ENCODE measurements around the gene HCFC2. TPM values are rescaled to one million over a fixed set of nuclear protein-coding genes. Genes with fewer than 3 reads are reported as not detected.

HCFC2 gene
- total and polyA plus RNA-seq, 10 donors, result 4.3 to 18.6 (median 16.6) TPM

DNA sequence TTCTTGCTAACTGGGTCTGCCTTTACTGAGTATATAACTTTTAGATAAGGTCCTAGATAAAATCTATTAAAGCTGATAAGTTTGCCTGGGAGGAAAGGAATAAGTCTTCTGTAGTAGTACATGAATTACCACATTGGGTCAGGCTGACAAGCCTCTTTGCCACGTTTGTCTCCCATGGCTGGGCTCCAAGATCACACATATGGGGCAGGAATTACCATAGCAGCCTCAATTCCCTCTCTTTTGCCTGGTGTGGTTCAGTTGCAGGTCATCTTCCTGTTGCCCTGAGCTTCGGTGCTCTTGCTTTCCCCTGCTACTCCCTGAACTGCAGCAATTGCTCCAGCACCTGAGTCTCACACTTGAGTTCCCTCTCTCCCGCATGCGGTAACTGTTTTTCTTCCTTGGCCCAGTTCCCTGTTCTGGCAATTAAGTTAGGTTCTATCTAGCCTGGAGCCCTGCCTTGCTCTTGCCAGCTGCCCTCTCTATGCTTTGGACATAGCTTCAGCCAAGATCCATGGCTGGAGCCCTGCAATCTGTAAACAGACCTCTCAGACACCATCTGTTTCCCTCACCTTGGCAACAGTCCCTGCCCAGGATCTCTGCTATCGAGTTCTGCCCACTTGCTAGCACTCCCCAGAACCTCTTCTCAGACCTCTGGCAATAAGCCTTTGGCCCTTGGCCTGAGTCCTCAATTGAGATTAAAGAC lies 8.5 kb upstream of the HCFC2 start:
- Histone ChIP-seq H3K36me3 (no peaks in the 10 kb centered on the region), H3K4me3 (no peak overlapping the region), H3K4me1 (peaks cover 0 to 4% (median 0%) of the 10 kb centered on the region in 6 donors), H3K27ac (no peak overlapping the region), H3K9me3 (peaks cover 0 to 7% (median 0%) of the 10 kb centered on the region in 8 donors), H3K27me3 (replicated peaks in 1 of 7) (peaks cover 0 to 23% (median 9%) of the 10 kb centered on the region in 7 donors)
- intact Hi-C loops (cut with DNase I; ENCODE audit: low total_unique reads), result loop anchor here (5.0 kb wide), 1 partner anchor 51 kb away; no protein-coding TSS in a partner anchor
- 33 to 68% (median 43%) methylated on average over 5 of the region's 5 CpGs for WGBS, 5 donors
- no peak for DNase-seq
- TF ChIP-seq POLR2A (IDR thresholded peaks at IDR 0.05) (no peak), POLR2AphosphoS5 (IDR thresholded peaks at IDR 0.05) (no peak)
- TF ChIP-seq, protein P1, sequence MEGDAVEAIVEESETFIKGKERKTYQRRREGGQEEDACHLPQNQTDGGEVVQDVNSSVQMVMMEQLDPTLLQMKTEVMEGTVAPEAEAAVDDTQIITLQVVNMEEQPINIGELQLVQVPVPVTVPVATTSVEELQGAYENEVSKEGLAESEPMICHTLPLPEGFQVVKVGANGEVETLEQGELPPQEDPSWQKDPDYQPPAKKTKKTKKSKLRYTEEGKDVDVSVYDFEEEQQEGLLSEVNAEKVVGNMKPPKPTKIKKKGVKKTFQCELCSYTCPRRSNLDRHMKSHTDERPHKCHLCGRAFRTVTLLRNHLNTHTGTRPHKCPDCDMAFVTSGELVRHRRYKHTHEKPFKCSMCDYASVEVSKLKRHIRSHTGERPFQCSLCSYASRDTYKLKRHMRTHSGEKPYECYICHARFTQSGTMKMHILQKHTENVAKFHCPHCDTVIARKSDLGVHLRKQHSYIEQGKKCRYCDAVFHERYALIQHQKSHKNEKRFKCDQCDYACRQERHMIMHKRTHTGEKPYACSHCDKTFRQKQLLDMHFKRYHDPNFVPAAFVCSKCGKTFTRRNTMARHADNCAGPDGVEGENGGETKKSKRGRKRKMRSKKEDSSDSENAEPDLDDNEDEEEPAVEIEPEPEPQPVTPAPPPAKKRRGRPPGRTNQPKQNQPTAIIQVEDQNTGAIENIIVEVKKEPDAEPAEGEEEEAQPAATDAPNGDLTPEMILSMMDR (IDR thresholded peaks at IDR 0.05 in 8 of 11, conservative IDR thresholded peaks at IDR 0.05 in 3 of 11), result no peak

DNA sequence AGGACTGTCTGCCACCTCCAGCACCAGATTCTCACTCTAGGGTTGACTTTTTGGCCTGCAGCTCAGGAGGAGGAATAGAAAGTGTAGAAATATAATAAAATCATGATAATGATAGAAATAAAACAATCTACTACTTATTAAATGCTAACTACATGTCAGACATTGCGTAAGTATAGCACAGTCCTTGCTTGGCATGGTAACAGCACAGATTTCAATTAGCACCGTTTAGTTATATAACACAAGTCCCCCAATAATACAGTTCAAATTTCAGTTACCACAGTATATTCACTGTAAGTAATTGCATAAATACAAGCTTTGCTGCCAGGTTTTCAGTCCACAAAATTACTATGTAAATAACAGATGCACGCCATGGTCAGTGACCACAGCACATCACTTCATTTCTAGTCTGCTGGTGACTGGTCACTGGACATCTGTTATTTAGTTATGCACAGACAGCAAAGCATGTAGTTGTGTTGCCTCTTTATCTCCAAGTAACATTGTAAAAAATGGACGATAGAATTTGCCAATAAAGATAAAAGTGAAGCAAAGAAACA lies 7.8 kb upstream of the HCFC2 start:
- intact Hi-C loops (cut with DNase I; ENCODE audit: low total_unique reads), result loop anchor here (5.0 kb wide), 1 partner anchor 51 kb away; no protein-coding TSS in a partner anchor
- TF ChIP-seq, protein P1 (IDR thresholded peaks at IDR 0.05 in 8 of 11, conservative IDR thresholded peaks at IDR 0.05 in 3 of 11), result no peak
- no peak for TF ChIP-seq POLR2AphosphoS5 (IDR thresholded peaks at IDR 0.05)
- TF ChIP-seq POLR2A (IDR thresholded peaks at IDR 0.05), result no peak
- no peak overlapping the region for H3K27ac ChIP-seq
- peaks cover 0 to 7% (median 0%) of the 10 kb centered on the region in 8 donors for H3K9me3 ChIP-seq
- H3K4me1 ChIP-seq, result peaks cover 0 to 4% (median 0%) of the 10 kb centered on the region in 6 donors
- H3K4me3 ChIP-seq, result no peak overlapping the region
- no peak for DNase-seq
- 71 to 92% (median 83%) methylated on average over 4 of the region's 4 CpGs for WGBS, 5 donors
- H3K27me3 ChIP-seq (replicated peaks in 1 of 7), result peaks cover 0 to 17% (median 5%) of the 10 kb centered on the region in 7 donors
- H3K36me3 ChIP-seq, result no peaks in the 10 kb centered on the region

DNA sequence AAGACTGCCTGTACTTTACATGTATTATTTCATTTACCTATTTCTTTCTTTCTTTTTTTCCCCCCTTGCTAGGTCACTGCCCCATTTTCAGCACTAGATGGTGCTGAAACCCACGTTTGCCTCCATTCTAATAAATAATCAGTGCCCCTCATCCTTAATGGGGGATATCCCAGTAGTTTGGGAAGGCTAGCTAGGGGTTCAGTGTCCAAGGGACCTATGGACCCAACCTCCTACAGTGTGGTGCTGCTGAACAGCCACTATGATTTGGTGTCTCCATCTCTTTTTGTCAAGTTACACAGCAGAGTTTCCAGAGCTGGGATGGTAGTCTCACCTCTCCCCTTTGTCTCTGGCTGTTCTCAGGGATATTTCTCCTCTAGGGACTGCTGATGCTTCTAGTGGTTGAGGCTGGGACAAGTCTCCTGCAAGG lies 6.5 kb upstream of the HCFC2 start:
- Histone ChIP-seq H3K4me3 (no peak overlapping the region), H3K9me3 (peaks cover 0 to 7% (median 0%) of the 10 kb centered on the region in 8 donors), H3K4me1 (peaks cover 0 to 4% (median 0%) of the 10 kb centered on the region in 6 donors), H3K27ac (no peak overlapping the region), H3K27me3 (replicated peaks in 1 of 7) (peaks cover 0 to 4% (median 0%) of the 10 kb centered on the region in 7 donors), H3K36me3 (no peaks in the 10 kb centered on the region)
- DNase-seq, result no peak
- TF ChIP-seq POLR2AphosphoS5 (IDR thresholded peaks at IDR 0.05) (no peak), POLR2A (IDR thresholded peaks at IDR 0.05) (no peak)
- TF ChIP-seq, protein P1 (IDR thresholded peaks at IDR 0.05 in 8 of 11, conservative IDR thresholded peaks at IDR 0.05 in 3 of 11), result peak in 10 of 11 experiments; percentile 22 to 66 (median 64)
- 0 to 8% (median 4%) methylated on average over 1 of the region's 1 CpG for WGBS, 5 donors
- intact Hi-C loops (cut with DNase I; ENCODE audit: low total_unique reads), result loop anchor here (5.0 kb wide), 1 partner anchor 50 kb away; no protein-coding TSS in a partner anchor

DNA sequence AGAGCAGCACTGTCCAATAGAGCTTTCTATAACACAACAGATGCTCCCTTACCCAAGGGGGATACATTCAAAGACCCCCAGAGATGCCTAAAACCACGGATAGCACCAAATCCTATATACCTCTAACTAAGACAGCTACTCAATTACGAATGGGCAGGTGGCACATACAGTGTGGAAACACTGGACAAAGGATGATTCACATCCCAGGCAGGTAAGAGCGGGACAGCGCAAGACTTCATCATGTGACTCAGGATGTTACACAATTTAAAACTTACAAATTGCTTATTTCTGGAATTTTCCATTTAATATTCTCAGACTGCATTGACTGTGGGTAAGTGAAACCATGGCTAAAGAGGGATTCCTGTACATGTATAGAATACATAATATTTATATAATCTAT lies 5.5 kb upstream of the HCFC2 start:
- Histone ChIP-seq H3K4me1 (peaks cover 0 to 12% (median 7%) of the 10 kb centered on the region in 6 donors), H3K4me3 (no peak overlapping the region), H3K27ac (no peak overlapping the region), H3K36me3 (no peaks in the 10 kb centered on the region), H3K27me3 (replicated peaks in 1 of 7) (no peaks in the 10 kb centered on the region), H3K9me3 (peaks cover 0 to 7% (median 0%) of the 10 kb centered on the region in 8 donors)
- WGBS, 5 donors, result 69 to 86% (median 81%) methylated on average over 4 of the region's 4 CpGs
- no peak for TF ChIP-seq POLR2A (IDR thresholded peaks at IDR 0.05)
- TF ChIP-seq, protein P1 (IDR thresholded peaks at IDR 0.05 in 8 of 11, conservative IDR thresholded peaks at IDR 0.05 in 3 of 11), result no peak
- TF ChIP-seq POLR2AphosphoS5 (IDR thresholded peaks at IDR 0.05), result no peak
- intact Hi-C loops (cut with DNase I; ENCODE audit: low total_unique reads), result loop anchor here (5.0 kb wide), 1 partner anchor 48 kb away; no protein-coding TSS in a partner anchor
- DNase-seq, result no peak
